ENCODE data around the gene MBNL2.

DNA sequence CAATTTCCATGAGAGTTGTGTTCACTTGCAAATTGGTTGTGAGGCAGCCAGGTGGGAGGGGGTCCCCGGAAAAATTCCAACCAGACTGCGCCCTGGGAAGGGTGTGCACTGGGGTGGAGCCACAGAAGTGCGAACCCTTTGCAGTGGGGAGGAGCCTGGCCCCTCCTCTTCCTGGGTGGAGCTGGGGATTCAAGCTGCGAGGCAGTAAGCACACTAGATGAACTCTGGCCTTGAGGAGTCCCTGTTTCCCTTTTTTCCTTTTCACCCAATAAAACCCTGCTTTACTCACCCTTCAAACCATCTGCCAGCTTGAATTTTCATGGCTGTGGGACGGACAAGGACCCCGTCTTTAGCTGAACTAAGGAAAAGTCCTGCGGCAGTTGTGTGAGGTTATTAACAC, 31.0 kb upstream of the MBNL2 start:
- no peak for TF ChIP-seq CTCF (conservative IDR thresholded peaks at IDR 0.05; ENCODE audit: low read depth, low read length)
- TF ChIP-seq POLR2A (IDR thresholded peaks at IDR 0.05; ENCODE audit: low read depth, low read length), result no peak
- TF ChIP-seq, protein P1, sequence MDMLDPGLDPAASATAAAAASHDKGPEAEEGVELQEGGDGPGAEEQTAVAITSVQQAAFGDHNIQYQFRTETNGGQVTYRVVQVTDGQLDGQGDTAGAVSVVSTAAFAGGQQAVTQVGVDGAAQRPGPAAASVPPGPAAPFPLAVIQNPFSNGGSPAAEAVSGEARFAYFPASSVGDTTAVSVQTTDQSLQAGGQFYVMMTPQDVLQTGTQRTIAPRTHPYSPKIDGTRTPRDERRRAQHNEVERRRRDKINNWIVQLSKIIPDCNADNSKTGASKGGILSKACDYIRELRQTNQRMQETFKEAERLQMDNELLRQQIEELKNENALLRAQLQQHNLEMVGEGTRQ (IDR thresholded peaks at IDR 0.05; ENCODE audit: low read depth, low read length), result no peak
- no peak for TF ChIP-seq FOS (IDR thresholded peaks at IDR 0.05; ENCODE audit: low read depth, low read length)
- no peak for TF ChIP-seq MAFK (IDR thresholded peaks at IDR 0.05; ENCODE audit: low read depth, low read length)
- TF ChIP-seq RCOR1 (IDR thresholded peaks at IDR 0.05; ENCODE audit: insufficient replicate concordance, low read length), result no peak
- TF ChIP-seq MAZ (IDR thresholded peaks at IDR 0.05; ENCODE audit: borderline replicate concordance, low read depth, low read length), result no peak
- TF ChIP-seq RAD21 (IDR thresholded peaks at IDR 0.05; ENCODE audit: low read length), result no peak
- TF ChIP-seq CEBPB (IDR thresholded peaks at IDR 0.05; ENCODE audit: low read depth, low read length), result no peak
- no peak for TF ChIP-seq CHD1 (IDR thresholded peaks at IDR 0.05; ENCODE audit: low read depth, low read length)
- TF ChIP-seq BHLHE40 (IDR thresholded peaks at IDR 0.05; ENCODE audit: low read depth, low read length), result no peak
- TF ChIP-seq MXI1 (IDR thresholded peaks at IDR 0.05; ENCODE audit: borderline replicate concordance, low read depth, low read length), result no peak
- TF ChIP-seq SMC3 (IDR thresholded peaks at IDR 0.05; ENCODE audit: low read depth, low read length), result no peak
- TF ChIP-seq, protein P2, sequence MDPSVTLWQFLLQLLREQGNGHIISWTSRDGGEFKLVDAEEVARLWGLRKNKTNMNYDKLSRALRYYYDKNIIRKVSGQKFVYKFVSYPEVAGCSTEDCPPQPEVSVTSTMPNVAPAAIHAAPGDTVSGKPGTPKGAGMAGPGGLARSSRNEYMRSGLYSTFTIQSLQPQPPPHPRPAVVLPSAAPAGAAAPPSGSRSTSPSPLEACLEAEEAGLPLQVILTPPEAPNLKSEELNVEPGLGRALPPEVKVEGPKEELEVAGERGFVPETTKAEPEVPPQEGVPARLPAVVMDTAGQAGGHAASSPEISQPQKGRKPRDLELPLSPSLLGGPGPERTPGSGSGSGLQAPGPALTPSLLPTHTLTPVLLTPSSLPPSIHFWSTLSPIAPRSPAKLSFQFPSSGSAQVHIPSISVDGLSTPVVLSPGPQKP (IDR thresholded peaks at IDR 0.05; ENCODE audit: borderline replicate concordance, low read depth, low read length), result no peak

Data from IMR-90 (cell line).